Dendritic cell treated with granulocyte-macrophage colony-stimulating factor and Interleukin-4, amounts not matched to agents 40 ng/mL and 50 ng/mL, for 4 days (primary cell): ENCODE results near the gene FOXP2.

Experiments used
- H3K27ac Mint-ChIP-seq: one replicate; pipeline ENCODE4 v1.8.0; 2022; ENCODE audit warnings: mild to moderate bottlenecking, mixed read lengths
- H3K27me3 Mint-ChIP-seq: one replicate; pipeline ENCODE4 v1.8.0; 2022; ENCODE audit warnings: mild to moderate bottlenecking, mixed read lengths
- H3K36me3 Mint-ChIP-seq: one replicate; pipeline ENCODE4 v1.8.0; 2022; ENCODE audit warnings: low read depth, mixed read lengths
- H3K4me1 Mint-ChIP-seq: one replicate; pipeline ENCODE4 v1.8.0; 2022; ENCODE audit warnings: low read depth, mixed read lengths
- H3K4me3 Mint-ChIP-seq: one replicate; pipeline ENCODE4 v1.8.0; 2022; ENCODE audit warnings: mild to moderate bottlenecking, moderate library complexity, mixed read lengths
- H3K9me3 Mint-ChIP-seq: one replicate; pipeline ENCODE4 v1.8.0; 2022; ENCODE audit warnings: mixed read lengths
- intact Hi-C: fragments of 100-400 bp; cut with micrococcal nuclease; formaldehyde crosslinking; loops from one replicate; pipeline ENCODE4 v1.15.0; 2022

FOXP2 gene

DNA sequence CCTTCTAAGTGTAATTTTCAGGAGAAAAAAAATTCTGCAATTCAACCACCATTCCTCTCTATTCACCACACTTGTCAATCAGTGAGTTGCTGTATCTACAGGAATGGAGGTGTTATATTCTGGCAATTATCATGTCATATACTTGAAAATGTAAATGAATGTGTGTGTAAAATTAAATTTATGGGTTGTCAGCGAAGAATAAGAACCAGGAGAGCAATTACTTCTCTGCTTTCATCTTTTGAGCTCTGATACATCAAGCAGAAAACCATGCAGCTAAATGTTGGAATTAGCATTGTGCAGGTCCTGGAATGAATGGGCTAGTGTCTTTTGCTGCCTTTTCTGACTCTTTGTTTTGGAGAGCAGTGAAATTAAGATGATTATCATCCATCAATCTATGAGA lies 207.6 kb downstream of the FOXP2 start:
- Mint-ChIP-seq H3K4me3 (no peak overlapping the region), H3K27me3 (no peaks in the 10 kb centered on the region), H3K9me3 (no peaks in the 10 kb centered on the region), H3K27ac (no peak overlapping the region), H3K4me1 (no peaks in the 10 kb centered on the region), H3K36me3 (no peaks in the 10 kb centered on the region)
- intact Hi-C loops = no loop called here

DNA sequence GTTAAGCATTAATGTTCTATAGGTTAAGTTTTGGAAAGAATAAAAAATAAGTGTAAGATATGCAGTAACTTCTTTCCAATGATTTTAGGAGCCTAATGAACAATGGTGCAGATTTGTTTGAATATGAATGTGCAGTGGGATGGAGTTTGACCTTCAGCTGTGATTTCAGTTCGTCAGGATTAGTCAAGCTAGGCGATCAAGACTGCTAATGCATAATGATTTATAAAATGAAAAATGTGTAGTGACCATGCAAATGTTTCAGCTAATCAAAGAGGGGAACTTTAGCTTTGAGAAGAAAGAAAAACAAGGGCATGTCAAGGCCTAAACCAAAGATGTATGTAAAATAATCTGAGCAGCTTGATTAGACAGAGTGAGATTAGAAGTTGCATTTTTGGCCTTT lies 208.5 kb downstream of the FOXP2 start:
- H3K27me3 Mint-ChIP-seq = no peaks in the 10 kb centered on the region
- H3K36me3 Mint-ChIP-seq = no peaks in the 10 kb centered on the region
- H3K27ac Mint-ChIP-seq = no peak overlapping the region
- no peaks in the 10 kb centered on the region for H3K9me3 Mint-ChIP-seq
- no peaks in the 10 kb centered on the region for H3K4me1 Mint-ChIP-seq
- H3K4me3 Mint-ChIP-seq = no peak overlapping the region
- intact Hi-C loops = no loop called here

DNA sequence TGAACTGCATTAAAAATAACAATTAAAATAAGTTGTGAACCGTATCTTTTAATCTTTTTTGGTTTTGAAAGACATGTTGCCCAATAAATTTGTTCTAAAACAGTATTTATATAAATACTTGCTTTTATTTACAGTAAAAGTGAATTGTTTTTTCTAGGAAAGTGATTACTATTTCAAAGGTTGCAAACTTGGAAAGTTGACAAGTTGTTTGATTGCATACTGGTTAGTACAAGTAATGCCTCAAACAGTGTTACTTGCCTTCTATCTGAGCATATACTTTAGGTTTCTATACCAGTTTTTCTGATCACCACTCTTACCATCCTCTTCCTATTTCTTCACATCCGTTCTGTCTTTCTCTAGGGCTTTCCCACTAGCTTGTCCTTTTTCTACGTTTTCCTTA lies 212.6 kb downstream of the FOXP2 start:
- H3K36me3 Mint-ChIP-seq = no peaks in the 10 kb centered on the region
- no peaks in the 10 kb centered on the region for H3K27me3 Mint-ChIP-seq
- intact Hi-C loops = no loop called here
- no peaks in the 10 kb centered on the region for H3K4me1 Mint-ChIP-seq
- no peak overlapping the region for H3K4me3 Mint-ChIP-seq
- H3K9me3 Mint-ChIP-seq = no peaks in the 10 kb centered on the region
- no peak overlapping the region for H3K27ac Mint-ChIP-seq

DNA sequence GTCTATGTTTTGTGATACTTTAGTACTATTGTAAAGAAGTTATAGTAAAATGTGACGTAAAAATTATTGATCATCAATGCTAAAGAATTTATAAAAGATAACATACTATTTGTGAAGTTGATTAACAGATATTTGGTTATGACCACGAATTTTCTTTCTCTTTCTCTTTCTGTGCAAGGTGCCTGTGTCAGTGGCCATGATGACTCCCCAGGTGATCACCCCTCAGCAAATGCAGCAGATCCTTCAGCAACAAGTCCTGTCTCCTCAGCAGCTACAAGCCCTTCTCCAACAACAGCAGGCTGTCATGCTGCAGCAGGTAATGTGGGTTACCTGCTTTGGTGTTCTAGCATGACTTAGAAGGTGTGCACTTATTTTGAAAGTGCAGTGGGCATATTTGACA lies 213.7 kb downstream of the FOXP2 start:
- H3K9me3 Mint-ChIP-seq = no peaks in the 10 kb centered on the region
- intact Hi-C loops = no loop called here
- H3K27me3 Mint-ChIP-seq = no peaks in the 10 kb centered on the region
- no peaks in the 10 kb centered on the region for H3K36me3 Mint-ChIP-seq
- no peaks in the 10 kb centered on the region for H3K4me1 Mint-ChIP-seq
- H3K27ac Mint-ChIP-seq = no peak overlapping the region
- H3K4me3 Mint-ChIP-seq = no peak overlapping the region

DNA sequence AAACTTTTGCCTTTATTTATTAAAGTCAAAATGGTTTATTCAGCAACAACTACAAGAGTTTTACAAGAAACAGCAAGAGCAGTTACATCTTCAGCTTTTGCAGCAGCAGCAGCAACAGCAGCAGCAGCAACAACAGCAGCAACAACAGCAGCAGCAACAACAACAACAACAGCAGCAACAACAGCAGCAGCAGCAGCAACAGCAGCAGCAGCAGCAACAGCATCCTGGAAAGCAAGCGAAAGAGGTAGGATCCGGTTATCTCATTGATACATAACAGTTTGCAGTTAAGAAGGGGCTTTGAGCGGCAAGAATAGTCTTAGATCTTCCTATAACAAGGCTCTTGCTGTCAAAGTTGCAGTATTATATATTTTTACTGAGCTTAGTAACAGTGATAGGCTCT lies 215.1 kb downstream of the FOXP2 start:
- Mint-ChIP-seq H3K4me1 (no peaks in the 10 kb centered on the region), H3K4me3 (no peak overlapping the region), H3K27me3 (no peaks in the 10 kb centered on the region), H3K27ac (no peak overlapping the region), H3K9me3 (no peaks in the 10 kb centered on the region), H3K36me3 (no peaks in the 10 kb centered on the region)
- intact Hi-C loops = no loop called here

DNA sequence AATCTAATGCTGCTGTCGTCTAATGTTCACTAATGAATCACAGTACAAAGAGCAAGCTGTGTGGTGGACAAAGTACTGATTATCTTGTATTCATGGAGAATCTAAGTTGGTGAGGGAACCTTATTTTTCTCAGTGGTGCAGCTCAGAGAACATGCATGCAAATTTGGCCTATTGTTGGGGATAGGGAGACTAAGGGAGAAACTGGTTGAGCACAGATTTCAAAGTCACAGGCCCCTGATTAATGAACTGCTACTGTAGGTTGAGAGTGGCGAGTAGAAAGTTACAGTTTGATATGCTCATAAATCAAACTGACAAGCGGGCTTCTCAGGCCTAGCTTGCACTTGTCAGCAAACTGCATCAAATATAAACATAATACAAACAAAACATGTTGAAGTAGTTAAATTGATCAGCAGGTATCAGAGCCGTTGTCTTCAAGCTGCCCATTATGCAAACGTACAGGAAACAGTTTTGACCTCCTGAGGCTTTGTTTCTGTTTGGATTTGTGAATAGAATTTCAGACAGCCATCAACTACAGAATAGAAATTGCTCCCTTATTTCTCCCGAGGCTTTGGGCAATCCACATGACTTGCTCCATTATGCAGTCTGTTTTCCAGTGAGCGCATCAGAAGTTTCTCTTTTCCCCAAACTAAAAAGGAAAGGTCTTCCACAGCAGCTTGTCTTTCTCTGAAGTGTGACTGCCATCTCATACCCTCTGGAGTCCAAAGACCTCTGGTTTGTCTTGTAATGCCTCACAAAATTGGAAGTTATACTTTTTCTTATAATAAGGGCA lies 215.8 kb downstream of the FOXP2 start:
- no peak overlapping the region for H3K4me3 Mint-ChIP-seq
- H3K27ac Mint-ChIP-seq = no peak overlapping the region
- H3K36me3 Mint-ChIP-seq = no peaks in the 10 kb centered on the region
- intact Hi-C loops = no loop called here
- no peaks in the 10 kb centered on the region for H3K4me1 Mint-ChIP-seq
- no peaks in the 10 kb centered on the region for H3K27me3 Mint-ChIP-seq
- no peaks in the 10 kb centered on the region for H3K9me3 Mint-ChIP-seq

DNA sequence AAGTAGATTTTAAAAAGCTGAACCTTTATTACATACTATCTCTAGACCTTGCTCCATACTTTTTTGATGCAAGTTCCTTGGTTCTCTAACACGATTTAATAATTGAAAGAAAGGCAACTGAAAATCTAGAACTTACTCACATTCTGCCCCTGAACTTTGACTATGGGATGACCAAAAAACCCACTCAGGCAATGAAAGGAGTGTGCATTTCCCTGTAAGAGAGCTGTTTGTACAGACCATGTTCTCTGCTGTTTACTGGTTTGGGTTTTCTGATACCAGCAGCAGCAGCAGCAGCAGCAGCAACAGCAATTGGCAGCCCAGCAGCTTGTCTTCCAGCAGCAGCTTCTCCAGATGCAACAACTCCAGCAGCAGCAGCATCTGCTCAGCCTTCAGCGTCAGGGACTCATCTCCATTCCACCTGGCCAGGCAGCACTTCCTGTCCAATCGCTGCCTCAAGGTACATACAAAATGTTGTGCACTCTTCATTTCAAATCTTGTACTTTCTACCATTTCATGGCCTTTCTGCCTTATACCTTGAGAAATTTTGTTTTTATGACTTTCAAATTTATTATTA lies 216.7 kb downstream of the FOXP2 start:
- H3K27me3 Mint-ChIP-seq = no peaks in the 10 kb centered on the region
- H3K4me1 Mint-ChIP-seq = no peaks in the 10 kb centered on the region
- H3K36me3 Mint-ChIP-seq = no peaks in the 10 kb centered on the region
- intact Hi-C loops = no loop called here
- H3K9me3 Mint-ChIP-seq = no peaks in the 10 kb centered on the region
- no peak overlapping the region for H3K27ac Mint-ChIP-seq
- no peak overlapping the region for H3K4me3 Mint-ChIP-seq

DNA sequence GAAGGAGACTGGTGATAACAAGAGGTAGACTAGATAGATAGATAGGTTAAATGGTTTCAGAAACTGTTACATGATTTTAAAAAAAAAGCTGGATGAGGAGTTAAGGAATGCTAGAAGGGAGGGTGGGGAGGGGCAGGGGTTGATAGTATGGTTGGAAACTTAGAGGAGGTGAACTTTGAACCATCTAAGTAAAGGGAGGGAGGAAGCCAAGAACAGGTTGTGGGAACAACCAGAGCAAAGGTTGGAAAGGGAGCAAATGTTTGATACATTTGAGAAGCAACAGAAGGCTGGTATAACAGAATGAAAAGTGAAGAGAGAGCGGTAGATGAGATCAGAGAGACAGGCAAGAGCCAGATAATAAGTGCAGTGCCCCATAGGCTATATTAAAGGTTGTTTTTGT lies 224.8 kb downstream of the FOXP2 start:
- H3K4me1 Mint-ChIP-seq = no peaks in the 10 kb centered on the region
- H3K9me3 Mint-ChIP-seq = no peaks in the 10 kb centered on the region
- H3K27me3 Mint-ChIP-seq = no peaks in the 10 kb centered on the region
- intact Hi-C loops = no loop called here
- no peaks in the 10 kb centered on the region for H3K36me3 Mint-ChIP-seq
- no peak overlapping the region for H3K4me3 Mint-ChIP-seq
- no peak overlapping the region for H3K27ac Mint-ChIP-seq

DNA sequence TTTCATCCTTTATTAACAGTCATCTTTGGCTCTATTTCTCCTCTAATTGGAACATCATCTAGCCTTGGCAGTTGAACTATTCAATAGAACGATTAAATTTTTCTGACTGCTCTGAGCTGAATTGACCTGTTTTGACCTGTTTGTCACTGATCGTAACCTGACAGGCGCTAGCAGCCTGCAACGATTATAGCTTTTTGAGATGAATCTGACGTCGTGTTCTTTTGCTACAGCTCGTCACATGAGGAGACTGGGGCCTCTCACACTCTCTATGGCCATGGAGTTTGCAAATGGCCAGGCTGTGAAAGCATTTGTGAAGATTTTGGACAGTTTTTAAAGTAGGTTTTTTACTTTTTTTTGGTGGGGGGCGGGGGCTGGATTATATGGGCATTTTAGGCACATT lies 229.8 kb downstream of the FOXP2 start:
- Mint-ChIP-seq H3K9me3 (no peaks in the 10 kb centered on the region), H3K27me3 (no peaks in the 10 kb centered on the region), H3K4me3 (no peak overlapping the region), H3K36me3 (no peaks in the 10 kb centered on the region), H3K4me1 (no peaks in the 10 kb centered on the region), H3K27ac (no peak overlapping the region)
- intact Hi-C loops = no loop called here

DNA sequence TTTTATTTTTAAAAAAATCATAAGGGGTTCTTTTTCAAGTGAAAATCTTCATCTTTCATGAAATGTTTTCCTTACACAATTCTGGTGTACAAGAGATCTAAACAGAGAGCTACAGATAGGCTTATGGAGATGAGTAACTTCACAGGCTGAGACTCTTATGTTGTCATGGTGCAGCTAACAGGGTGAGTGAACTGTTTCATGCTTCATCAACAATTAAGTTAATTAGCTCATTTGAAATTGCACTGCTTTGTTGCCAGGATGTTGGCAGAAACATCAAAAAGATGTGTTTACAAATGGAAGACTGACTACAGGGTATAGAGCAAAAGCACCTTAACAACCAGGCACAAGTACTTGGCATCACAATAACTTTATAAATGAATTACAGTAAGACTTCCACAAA lies 230.8 kb downstream of the FOXP2 start:
- intact Hi-C loops = no loop called here
- no peaks in the 10 kb centered on the region for H3K27me3 Mint-ChIP-seq
- H3K36me3 Mint-ChIP-seq = no peaks in the 10 kb centered on the region
- H3K9me3 Mint-ChIP-seq = no peaks in the 10 kb centered on the region
- no peaks in the 10 kb centered on the region for H3K4me1 Mint-ChIP-seq
- H3K27ac Mint-ChIP-seq = no peak overlapping the region
- no peak overlapping the region for H3K4me3 Mint-ChIP-seq

DNA sequence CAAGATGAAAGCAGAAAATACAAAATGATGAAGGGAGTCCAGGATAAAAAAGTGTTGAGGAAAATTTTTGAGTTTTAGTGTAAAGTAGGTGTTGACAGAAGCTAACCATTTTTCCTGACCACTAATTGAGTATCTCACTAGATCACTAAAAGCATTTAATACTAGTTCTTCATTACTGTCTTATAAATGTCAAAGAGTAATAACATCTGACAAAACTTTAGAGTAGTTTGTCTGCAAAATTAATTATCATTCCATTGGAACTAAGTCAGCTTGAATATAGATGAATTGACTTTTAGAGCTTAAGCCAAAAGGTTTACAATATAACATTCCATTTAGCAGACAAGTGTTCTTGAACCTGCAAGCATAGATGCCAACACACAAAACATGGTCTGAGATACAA lies 232.9 kb downstream of the FOXP2 start:
- Mint-ChIP-seq H3K36me3 (no peaks in the 10 kb centered on the region), H3K4me3 (no peak overlapping the region), H3K4me1 (no peaks in the 10 kb centered on the region), H3K9me3 (no peaks in the 10 kb centered on the region), H3K27ac (no peak overlapping the region), H3K27me3 (no peaks in the 10 kb centered on the region)
- intact Hi-C loops = no loop called here

DNA sequence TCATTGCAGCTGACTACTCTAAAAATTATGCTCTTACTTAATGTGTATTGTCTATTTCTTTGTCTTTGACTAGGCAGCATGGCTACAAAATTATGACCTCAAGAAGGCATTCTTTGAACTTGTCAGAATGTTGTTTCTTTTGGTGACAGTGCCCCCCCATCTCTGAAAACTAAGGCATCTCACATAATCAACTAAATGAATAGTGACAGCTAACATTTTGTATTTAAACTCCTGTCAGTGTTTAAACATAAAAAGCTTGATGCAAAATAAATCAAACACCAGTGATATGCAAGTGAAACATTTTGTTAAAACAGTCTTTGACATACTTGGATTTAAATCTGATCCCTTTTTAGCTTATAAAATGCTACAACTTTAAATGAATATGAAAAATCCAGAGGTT lies 233.5 kb downstream of the FOXP2 start:
- Mint-ChIP-seq H3K27ac (no peak overlapping the region), H3K4me1 (no peaks in the 10 kb centered on the region), H3K27me3 (no peaks in the 10 kb centered on the region), H3K36me3 (no peaks in the 10 kb centered on the region), H3K9me3 (no peaks in the 10 kb centered on the region), H3K4me3 (no peak overlapping the region)
- intact Hi-C loops = no loop called here

DNA sequence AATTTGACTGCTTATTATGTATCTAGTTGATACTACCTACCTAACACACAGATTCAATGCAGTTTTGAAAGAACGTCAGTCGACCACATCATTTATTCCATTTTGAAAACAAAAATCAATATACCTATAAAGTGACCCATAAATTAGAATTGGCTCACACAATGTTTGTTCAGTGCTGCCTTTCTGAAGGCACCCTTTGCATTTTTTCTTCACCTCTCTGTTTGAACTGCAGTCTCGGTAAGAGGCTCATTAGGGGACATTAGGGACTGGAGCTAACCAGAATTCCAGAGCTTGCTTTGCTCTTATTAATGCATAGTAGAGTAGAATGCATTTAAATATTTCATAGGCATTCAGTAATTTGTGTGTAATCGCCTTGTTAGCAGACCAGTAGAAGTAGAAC lies 234.1 kb downstream of the FOXP2 start:
- H3K27me3 Mint-ChIP-seq = no peaks in the 10 kb centered on the region
- intact Hi-C loops = no loop called here
- H3K9me3 Mint-ChIP-seq = no peaks in the 10 kb centered on the region
- H3K27ac Mint-ChIP-seq = no peak overlapping the region
- no peaks in the 10 kb centered on the region for H3K4me1 Mint-ChIP-seq
- H3K4me3 Mint-ChIP-seq = no peak overlapping the region
- no peaks in the 10 kb centered on the region for H3K36me3 Mint-ChIP-seq

DNA sequence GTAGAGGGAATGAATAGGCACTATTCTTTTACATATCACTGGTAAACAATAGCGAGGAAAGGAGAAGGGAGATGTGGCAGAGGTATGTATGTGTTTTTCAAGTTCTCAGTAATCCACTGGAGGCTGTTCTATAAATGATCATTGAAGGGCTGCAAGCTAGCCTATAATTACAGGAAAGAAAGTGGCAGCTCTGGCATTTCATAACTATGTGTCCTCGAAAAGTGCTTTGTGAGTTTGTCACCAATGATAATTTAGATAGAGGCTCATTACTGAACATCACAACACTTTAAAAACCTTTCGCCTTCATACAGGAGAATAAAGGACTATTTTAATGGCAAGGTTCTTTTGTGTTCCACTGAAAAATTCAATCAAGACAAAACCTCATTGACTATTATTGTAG lies 235.1 kb downstream of the FOXP2 start:
- intact Hi-C loops = loop anchor here (10.0 kb wide), 1 partner anchor 625 kb away; no protein-coding TSS in a partner anchor
- no peaks in the 10 kb centered on the region for H3K4me1 Mint-ChIP-seq
- H3K9me3 Mint-ChIP-seq = no peaks in the 10 kb centered on the region
- no peak overlapping the region for H3K27ac Mint-ChIP-seq
- no peaks in the 10 kb centered on the region for H3K27me3 Mint-ChIP-seq
- no peak overlapping the region for H3K4me3 Mint-ChIP-seq
- no peaks in the 10 kb centered on the region for H3K36me3 Mint-ChIP-seq

DNA sequence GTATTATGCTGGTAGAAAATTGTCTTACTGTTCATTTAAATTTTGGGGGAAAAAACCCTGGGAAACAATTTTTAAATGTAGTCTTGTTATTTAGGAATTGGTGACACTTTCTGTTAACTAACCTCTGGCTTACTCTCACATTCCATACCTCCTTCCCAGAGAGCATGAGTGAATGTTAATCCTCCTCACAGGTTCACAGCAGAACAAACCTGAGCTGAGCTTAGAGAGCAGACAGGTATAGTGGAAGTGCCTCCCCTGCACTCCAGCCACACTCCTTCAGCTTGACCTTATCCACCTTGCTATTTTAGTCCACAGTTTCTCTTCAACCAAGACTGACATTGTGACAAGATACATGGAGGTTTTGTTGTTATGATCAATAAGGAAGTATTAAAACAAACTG lies 235.9 kb downstream of the FOXP2 start:
- H3K36me3 Mint-ChIP-seq = no peaks in the 10 kb centered on the region
- no peak overlapping the region for H3K4me3 Mint-ChIP-seq
- H3K27ac Mint-ChIP-seq = no peak overlapping the region
- H3K27me3 Mint-ChIP-seq = no peaks in the 10 kb centered on the region
- no peaks in the 10 kb centered on the region for H3K9me3 Mint-ChIP-seq
- intact Hi-C loops = loop anchor here (10.0 kb wide), 1 partner anchor 626 kb away; no protein-coding TSS in a partner anchor
- no peaks in the 10 kb centered on the region for H3K4me1 Mint-ChIP-seq
